ENCODE measurements around the gene PPP1R12C. TPM values are rescaled to one million over a fixed set of nuclear protein-coding genes. Genes with fewer than 3 reads are reported as not detected.

PPP1R12C gene
- total RNA-seq, 1 experiment from 2014 or later, result 79.9 TPM

- no peak within 1 kb of the TSS for H2BK20ac ChIP-seq (ENCODE audit: low read depth, low read length, poor library complexity, severe bottlenecking)
- H2BK15ac ChIP-seq (ENCODE audit: low read depth, low read length), result no peak within 1 kb of the TSS
- no peak within 1 kb of the TSS for H2BK120ac ChIP-seq (ENCODE audit: low read depth, low read length, poor library complexity, severe bottlenecking)
- H3T11ph ChIP-seq (ENCODE audit: low read length), result no peak within 1 kb of the TSS
- H3K9me3 ChIP-seq (ENCODE audit: control insufficient read depth, low read depth, low read length), result no peaks in the 10 kb centered on the region
- H3K4me2 ChIP-seq (ENCODE audit: insufficient read depth, insufficient read length, low read length), result peak within 1 kb of the TSS; percentile 89
- no CpG with 5 or more reads among the region's 39 CpGs for whole genome bisulfite sequencing (ENCODE audit: extremely low coverage, insufficient read length, low lambda C conversion rate)
- H4K20me1 ChIP-seq (ENCODE audit: control insufficient read depth, insufficient read depth, insufficient read length), result no peaks in the 10 kb centered on the region
- Mint-ChIP-seq H3K27me3 (ENCODE audit: low read depth) (peaks cover 23% of the 10 kb centered on the region), H3K9me3 (no peaks in the 10 kb centered on the region), H3K4me1 (peaks cover 18 to 27% of the 10 kb centered on the region in 2 experiments), H3K27ac (peak within 1 kb of the TSS; percentile 93 to 94 (median 94); a peak in 6 of 7 replicates), H3K4me3 (peak within 1 kb of the TSS; percentile 81 to 95), H3K36me3 (ENCODE audit: insufficient read depth in 1 of 3, low read depth in 3 of 3) (peaks cover 14 to 23% (median 19%) of the 10 kb centered on the region in 3 experiments)
- no peak within 1 kb of the TSS for H3K9ac ChIP-seq (ENCODE audit: extremely low read depth, insufficient read length, low read length)
- no peaks in the 10 kb centered on the region; the same call in 1 of the 2 replicates for H3K4me1 ChIP-seq (ENCODE audit: insufficient read depth, low read length)
- H3K18ac ChIP-seq (ENCODE audit: insufficient read length, low read depth, low read length), result no peak within 1 kb of the TSS
- TF ChIP-seq CTCF (conservative IDR thresholded peaks at IDR 0.05), result no peak
- H4K8ac ChIP-seq (replicated peaks; ENCODE audit: insufficient read length, low read depth, low read length), result no peak within 1 kb of the TSS
- H3K23me2 ChIP-seq (ENCODE audit: insufficient read length, low read depth, low read length, poor library complexity, severe bottlenecking), result peaks cover 13% of the 10 kb centered on the region
- H3K79me1 ChIP-seq (ENCODE audit: insufficient read depth, low read depth, low read length, poor library complexity, severe bottlenecking), result no peaks in the 10 kb centered on the region
- no peak within 1 kb of the TSS for H2AFZ ChIP-seq (ENCODE audit: low read length)
- DNase-seq, result no peak
- H3K4ac ChIP-seq (ENCODE audit: low read depth, low read length), result no peak within 1 kb of the TSS
- H3K14ac ChIP-seq (ENCODE audit: insufficient read depth, low read length), result no peak within 1 kb of the TSS
- H3K27ac ChIP-seq (ENCODE audit: insufficient read length, low read depth, low read length), result no peak within 1 kb of the TSS
- no peak within 1 kb of the TSS for H4K5ac ChIP-seq (ENCODE audit: insufficient read length, low read depth, low read length)
- no peak within 1 kb of the TSS for H3K23ac ChIP-seq (ENCODE audit: insufficient read length, low read depth, low read length)
- no peak within 1 kb of the TSS for H2BK5ac ChIP-seq (ENCODE audit: insufficient read length, low read length)
- no peaks in the 10 kb centered on the region for H3K79me2 ChIP-seq (ENCODE audit: insufficient read depth, low read length)
- no peak within 1 kb of the TSS for H4K91ac ChIP-seq (ENCODE audit: insufficient read length, low read depth, low read length)
- H2BK12ac ChIP-seq (ENCODE audit: insufficient read length, low read depth, low read length), result no peak within 1 kb of the TSS
- no peak within 1 kb of the TSS for H2AK5ac ChIP-seq (ENCODE audit: insufficient read length, low read length)
- H3K56ac ChIP-seq (ENCODE audit: insufficient read length, low read depth, low read length), result no peak within 1 kb of the TSS
- no peaks in the 10 kb centered on the region; the same call in 1 of the 2 replicates for H3K27me3 ChIP-seq (ENCODE audit: insufficient read depth, low read length)
These were observed 39.8 kb upstream of the PPP1R12C start, which contains the start of gene TNNI3 for GRCh38 chr19:55157064-55157908. Gene TNNI3, minus strand, starts transcription at chr19:55157732. Its CDS starts 143 bp downstream, at chr19:55157589.

Data from H9 (cell line).